ENCODE data around the gene EIF4B.

GRCh38 chr12:53055471-53056266 lies 49.4 kb downstream of the EIF4B start:
- TF ChIP-seq CTCF (IDR thresholded peaks at IDR 0.05), result no peak
- TF ChIP-seq EZH2phosphoT487 (IDR thresholded peaks at IDR 0.05), result no peak
- no peak for TF ChIP-seq EZH2 (IDR thresholded peaks at IDR 0.05)

All from neural progenitor cell (in vitro differentiated cells).